ENCODE measurements around the gene HOXB8.

DNA sequence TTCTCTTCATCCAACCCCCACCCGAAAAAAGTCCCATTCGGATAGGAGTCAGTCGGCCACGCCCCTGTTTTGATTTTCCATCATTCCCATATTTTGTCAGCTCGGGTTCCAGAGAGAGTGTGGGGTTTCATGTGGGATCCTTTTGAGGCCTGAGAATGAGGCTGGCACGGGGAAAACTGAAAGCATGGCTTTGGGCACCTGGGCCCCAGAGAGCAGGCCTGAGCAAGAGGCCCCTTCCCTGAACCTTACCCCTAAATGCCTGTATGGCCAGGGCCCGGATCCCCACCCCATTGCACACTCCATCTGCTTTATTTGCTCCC, 32.4 kb downstream of the HOXB8 start:
- TF ChIP-seq, protein P1, sequence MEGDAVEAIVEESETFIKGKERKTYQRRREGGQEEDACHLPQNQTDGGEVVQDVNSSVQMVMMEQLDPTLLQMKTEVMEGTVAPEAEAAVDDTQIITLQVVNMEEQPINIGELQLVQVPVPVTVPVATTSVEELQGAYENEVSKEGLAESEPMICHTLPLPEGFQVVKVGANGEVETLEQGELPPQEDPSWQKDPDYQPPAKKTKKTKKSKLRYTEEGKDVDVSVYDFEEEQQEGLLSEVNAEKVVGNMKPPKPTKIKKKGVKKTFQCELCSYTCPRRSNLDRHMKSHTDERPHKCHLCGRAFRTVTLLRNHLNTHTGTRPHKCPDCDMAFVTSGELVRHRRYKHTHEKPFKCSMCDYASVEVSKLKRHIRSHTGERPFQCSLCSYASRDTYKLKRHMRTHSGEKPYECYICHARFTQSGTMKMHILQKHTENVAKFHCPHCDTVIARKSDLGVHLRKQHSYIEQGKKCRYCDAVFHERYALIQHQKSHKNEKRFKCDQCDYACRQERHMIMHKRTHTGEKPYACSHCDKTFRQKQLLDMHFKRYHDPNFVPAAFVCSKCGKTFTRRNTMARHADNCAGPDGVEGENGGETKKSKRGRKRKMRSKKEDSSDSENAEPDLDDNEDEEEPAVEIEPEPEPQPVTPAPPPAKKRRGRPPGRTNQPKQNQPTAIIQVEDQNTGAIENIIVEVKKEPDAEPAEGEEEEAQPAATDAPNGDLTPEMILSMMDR (IDR thresholded peaks at IDR 0.05; ENCODE audit: insufficient read depth, low read depth, low read length): no peak
- TF ChIP-seq EZH2 (IDR thresholded peaks at IDR 0.05; ENCODE audit: insufficient read depth, low read length): no peak

All from astrocyte (in vitro differentiated cells and primary cell).